NT2/D1 (cell line): ENCODE results near the gene CDKN2A.

Source experiments
- SUZ12 ChIP-seq: IDR thresholded peaks from 2 replicates; pipeline ENCODE4 v1.6.1; 2011; ENCODE audit not compliant: insufficient read length, insufficient read depth; ENCODE audit errors: extremely low read depth
- YY1 ChIP-seq: IDR thresholded peaks from 2 replicates; pipeline ENCODE4 v1.6.1; 2011; ENCODE audit not compliant: insufficient read length, insufficient read depth
- ZNF274 ChIP-seq: IDR thresholded peaks from 2 replicates; pipeline ENCODE4 v1.6.1; 2011; ENCODE audit warnings: mild to moderate bottlenecking, low read depth, low read length

DNA sequence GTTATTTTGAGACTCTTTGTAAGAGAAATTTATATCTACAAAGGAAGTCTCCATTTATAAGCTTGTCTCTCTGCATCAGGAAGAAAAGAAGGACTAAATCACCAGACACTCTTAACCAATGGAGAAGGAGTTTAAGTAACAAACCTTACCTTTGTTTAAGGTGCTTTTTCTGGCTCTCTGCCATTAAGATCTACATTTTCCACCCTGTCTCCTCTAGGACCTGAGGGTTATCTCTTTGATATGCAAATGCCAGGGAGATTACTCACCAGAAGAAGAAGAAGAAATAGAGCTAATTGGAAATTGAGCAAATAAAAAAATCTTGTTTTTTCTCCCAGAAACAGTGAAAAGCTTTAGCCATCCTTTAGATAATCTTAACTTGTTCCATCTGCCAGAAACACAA, 60.9 kb downstream of the CDKN2A start:
- TF ChIP-seq SUZ12 = no peak
- no peak for TF ChIP-seq YY1
- no peak for TF ChIP-seq ZNF274
